ENCODE data around the gene MRPS10.

DNA sequence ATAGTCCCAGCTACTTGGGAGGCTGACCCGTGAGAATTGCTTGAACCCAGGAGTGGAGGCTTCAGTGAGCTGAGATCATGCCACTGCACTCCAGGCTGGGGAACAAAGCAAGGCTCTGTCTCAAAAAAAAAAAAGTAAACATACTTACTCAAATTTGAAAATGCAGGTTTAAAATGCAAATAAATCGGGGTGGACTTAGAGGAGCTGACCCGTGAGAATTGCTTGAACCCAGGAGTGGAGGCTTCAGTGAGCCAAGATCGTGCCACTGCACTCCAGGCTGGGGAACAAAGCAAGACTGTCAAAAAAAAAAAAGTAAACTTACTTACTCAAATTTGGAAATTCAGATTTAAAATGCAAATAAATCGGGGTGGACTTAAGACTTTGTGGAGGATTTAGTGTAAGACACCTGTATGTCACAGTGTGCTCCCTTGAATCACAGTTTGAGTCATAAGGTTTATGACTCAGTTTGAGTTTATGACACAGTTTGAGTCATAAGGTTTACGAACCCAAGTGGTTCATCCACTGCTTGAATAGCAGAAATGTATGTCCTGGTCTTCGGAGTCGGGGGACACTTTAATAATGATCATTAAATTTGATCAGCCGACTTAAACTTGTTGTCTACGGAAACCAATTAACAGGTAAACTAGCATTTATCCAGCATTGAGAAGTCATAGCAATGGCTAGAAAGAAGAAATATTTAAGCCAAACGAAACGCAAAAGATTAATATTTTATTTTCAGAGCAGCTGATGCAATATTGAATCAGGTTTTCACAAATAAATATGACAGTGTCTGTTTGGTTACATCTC is 6.8 kb upstream of the MRPS10 start:
- TF ChIP-seq ZC3H10 (CRISPR knock-in tag; IDR thresholded peaks at IDR 0.05) = no peak
- TF ChIP-seq POU6F1 (CRISPR knock-in tag; IDR thresholded peaks at IDR 0.05; ENCODE audit: borderline replicate concordance, low read depth) = no peak
- TF ChIP-seq OSR1 (CRISPR knock-in tag; IDR thresholded peaks at IDR 0.05) = no peak
- no peak for TF ChIP-seq TCF4 (CRISPR knock-in tag; IDR thresholded peaks at IDR 0.05; ENCODE audit: borderline replicate concordance)
- no peak for TF ChIP-seq GLIS3 (CRISPR knock-in tag; IDR thresholded peaks at IDR 0.05)
- TF ChIP-seq, protein P1, sequence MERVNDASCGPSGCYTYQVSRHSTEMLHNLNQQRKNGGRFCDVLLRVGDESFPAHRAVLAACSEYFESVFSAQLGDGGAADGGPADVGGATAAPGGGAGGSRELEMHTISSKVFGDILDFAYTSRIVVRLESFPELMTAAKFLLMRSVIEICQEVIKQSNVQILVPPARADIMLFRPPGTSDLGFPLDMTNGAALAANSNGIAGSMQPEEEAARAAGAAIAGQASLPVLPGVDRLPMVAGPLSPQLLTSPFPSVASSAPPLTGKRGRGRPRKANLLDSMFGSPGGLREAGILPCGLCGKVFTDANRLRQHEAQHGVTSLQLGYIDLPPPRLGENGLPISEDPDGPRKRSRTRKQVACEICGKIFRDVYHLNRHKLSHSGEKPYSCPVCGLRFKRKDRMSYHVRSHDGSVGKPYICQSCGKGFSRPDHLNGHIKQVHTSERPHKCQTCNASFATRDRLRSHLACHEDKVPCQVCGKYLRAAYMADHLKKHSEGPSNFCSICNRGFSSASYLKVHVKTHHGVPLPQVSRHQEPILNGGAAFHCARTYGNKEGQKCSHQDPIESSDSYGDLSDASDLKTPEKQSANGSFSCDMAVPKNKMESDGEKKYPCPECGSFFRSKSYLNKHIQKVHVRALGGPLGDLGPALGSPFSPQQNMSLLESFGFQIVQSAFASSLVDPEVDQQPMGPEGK (CRISPR knock-in tag; IDR thresholded peaks at IDR 0.05; ENCODE audit: borderline replicate concordance) = no peak
- TF ChIP-seq, protein P2, sequence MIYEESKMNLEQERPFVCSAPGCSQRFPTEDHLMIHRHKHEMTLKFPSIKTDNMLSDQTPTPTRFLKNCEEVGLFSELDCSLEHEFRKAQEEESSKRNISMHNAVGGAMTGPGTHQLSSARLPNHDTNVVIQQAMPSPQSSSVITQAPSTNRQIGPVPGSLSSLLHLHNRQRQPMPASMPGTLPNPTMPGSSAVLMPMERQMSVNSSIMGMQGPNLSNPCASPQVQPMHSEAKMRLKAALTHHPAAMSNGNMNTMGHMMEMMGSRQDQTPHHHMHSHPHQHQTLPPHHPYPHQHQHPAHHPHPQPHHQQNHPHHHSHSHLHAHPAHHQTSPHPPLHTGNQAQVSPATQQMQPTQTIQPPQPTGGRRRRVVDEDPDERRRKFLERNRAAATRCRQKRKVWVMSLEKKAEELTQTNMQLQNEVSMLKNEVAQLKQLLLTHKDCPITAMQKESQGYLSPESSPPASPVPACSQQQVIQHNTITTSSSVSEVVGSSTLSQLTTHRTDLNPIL (CRISPR knock-in tag; IDR thresholded peaks at IDR 0.05; ENCODE audit: low read depth) = no peak
- TF ChIP-seq RARB (CRISPR knock-in tag; IDR thresholded peaks at IDR 0.05) = no peak
- TF ChIP-seq ISL1 (CRISPR knock-in tag; IDR thresholded peaks at IDR 0.05) = no peak
- no peak for TF ChIP-seq ZFP3 (CRISPR knock-in tag; IDR thresholded peaks at IDR 0.05)
- no peak for TF ChIP-seq CSRNP3 (CRISPR knock-in tag; IDR thresholded peaks at IDR 0.05)
- TF ChIP-seq ZFP30 (CRISPR knock-in tag; IDR thresholded peaks at IDR 0.05) = no peak
- no peak for TF ChIP-seq SNAI2 (CRISPR knock-in tag; IDR thresholded peaks at IDR 0.05)

Data from SK-N-SH treated with all-trans-retinoic acid at 6 μM for 48 hours (cell line).